OCI-LY3 (cell line): ENCODE measurements around the gene SAMD10.

ENCODE experiments used
- H2AFZ ChIP-seq: fragments of 200-600, 300-600 bp; shearing (Covaris generic); 2 replicates; pipeline ENCODE4 v1.6.0; 2014; ENCODE audit warnings: antibody characterized with exemption, low read depth, low read length
- H3K27ac ChIP-seq: fragments of 200-600, 300-600 bp; sonication (generic); 2 replicates; pipeline ENCODE4 v1.5.1; 2014; ENCODE audit warnings: mild to moderate bottlenecking, low read length, moderate library complexity, mixed read lengths
- H3K27me3 ChIP-seq: fragments of 200-600, 300-600 bp; sonication (generic); 2 replicates; pipeline ENCODE4 v1.6.1; 2014; ENCODE audit warnings: low read depth, low read length, mixed read lengths
- H3K36me3 ChIP-seq: fragments of 200-600, 300-600 bp; sonication (generic); replicated peaks from 2 replicates; pipeline ENCODE3; 2014; ENCODE audit warnings: low read depth, low read length, mixed read lengths
- H3K4me1 ChIP-seq: fragments of 300-600, 200-600 bp; sonication (generic); 2 replicates; pipeline ENCODE4 v1.6.1; 2014; ENCODE audit warnings: low read length, mixed read lengths
- H3K4me2 ChIP-seq: fragments of 200-600, 300-600 bp; sonication (generic); 2 replicates; pipeline ENCODE4 v1.6.1; 2014; ENCODE audit warnings: low read length, mixed read lengths
- H3K4me3 ChIP-seq: fragments of 300-600, 200-600 bp; sonication (generic); 2 replicates; pipeline ENCODE4 v1.5.1; 2014; ENCODE audit warnings: antibody characterized with exemption, mild to moderate bottlenecking, low read length, moderate library complexity
- H3K79me2 ChIP-seq: fragments of 300-600, 200-600 bp; shearing (Covaris generic); 2 replicates; pipeline ENCODE4 v1.6.1; 2014; ENCODE audit warnings: mild to moderate bottlenecking, low read length, mixed read lengths
- H3K9ac ChIP-seq: fragments of 300-600, 200-600 bp; shearing (Covaris generic); 2 replicates; pipeline ENCODE4 v1.6.0; 2014; ENCODE audit warnings: mild to moderate bottlenecking, low read length, moderate library complexity
- H3K9me3 ChIP-seq: fragments of 200-600, 300-600 bp; shearing (Covaris generic); 2 replicates; pipeline ENCODE4 v1.6.1; 2014; ENCODE audit warnings: low read length, mixed read lengths; ENCODE audit not compliant: insufficient read depth
- H4K20me1 ChIP-seq: fragments of 200-600, 300-600 bp; sonication (generic); 2 replicates; pipeline ENCODE4 v1.6.1; 2016; ENCODE audit warnings: low read length, mixed read lengths; ENCODE audit not compliant: insufficient read depth
- CTCF ChIP-seq: fragments of 200-600, 300-600 bp; sonication (generic); IDR thresholded peaks from 2 replicates; pipeline ENCODE4 v1.5.1; 2014; ENCODE audit warnings: antibody characterized with exemption, low read length, low read depth
- EZH2phosphoT487 ChIP-seq: fragments of 200-600 bp; shearing (Covaris generic); IDR thresholded peaks from 2 replicates; pipeline ENCODE4 v1.6.1; 2018; ENCODE audit warnings: antibody characterized with exemption, mixed run types, low read depth

SAMD10 gene

GRCh38 chr20:63959699-63960075, 19.8 kb downstream of the SAMD10 start:
- H3K79me2 ChIP-seq = peaks cover 15% of the 10 kb centered on the region
- H3K9ac ChIP-seq = no peak overlapping the region
- no peaks in the 10 kb centered on the region for H3K9me3 ChIP-seq

GRCh38 chr20:63958964-63959698, 20.3 kb downstream of the SAMD10 start:
- no peak for TF ChIP-seq CTCF
- TF ChIP-seq EZH2phosphoT487 = no peak
- Histone ChIP-seq H2AFZ (no peak overlapping the region), H3K36me3 (peaks cover 15% of the 10 kb centered on the region), H3K27ac (no peak overlapping the region), H3K79me2 (peaks cover 20% of the 10 kb centered on the region), H3K9me3 (no peaks in the 10 kb centered on the region), H3K4me1 (peaks cover 17% of the 10 kb centered on the region), H3K27me3 (no peaks in the 10 kb centered on the region), H3K4me3 (no peak overlapping the region), H4K20me1 (peaks cover 7% of the 10 kb centered on the region), H3K9ac (no peak overlapping the region), H3K4me2 (no peak overlapping the region)

More at GRCh38 chr20:63959699-63960075, 19.8 kb downstream of the SAMD10 start:
- peaks cover 1% of the 10 kb centered on the region for H4K20me1 ChIP-seq
- H3K4me2 ChIP-seq = no peak overlapping the region
- H2AFZ ChIP-seq = no peak overlapping the region
- peaks cover 12% of the 10 kb centered on the region for H3K36me3 ChIP-seq
- H3K27me3 ChIP-seq = no peaks in the 10 kb centered on the region
- TF ChIP-seq CTCF (no peak), EZH2phosphoT487 (no peak)
- no peak overlapping the region for H3K27ac ChIP-seq
- peaks cover 15% of the 10 kb centered on the region for H3K4me1 ChIP-seq
- no peak overlapping the region for H3K4me3 ChIP-seq

GRCh38 chr20:63958471-63958870, 21.0 kb downstream of the SAMD10 start:
- no peak overlapping the region for H3K27ac ChIP-seq
- H3K4me2 ChIP-seq = no peak overlapping the region
- H3K9ac ChIP-seq = no peak overlapping the region

More at GRCh38 chr20:63958471-63958870, 21.0 kb downstream of the SAMD10 start:
- TF ChIP-seq EZH2phosphoT487 (no peak), CTCF (no peak)
- H4K20me1 ChIP-seq = peaks cover 14% of the 10 kb centered on the region
- no peak overlapping the region for H2AFZ ChIP-seq
- H3K4me3 ChIP-seq = no peak overlapping the region
- H3K27me3 ChIP-seq = no peaks in the 10 kb centered on the region
- peaks cover 17% of the 10 kb centered on the region for H3K4me1 ChIP-seq
- H3K36me3 ChIP-seq = peaks cover 15% of the 10 kb centered on the region
- H3K9me3 ChIP-seq = no peaks in the 10 kb centered on the region
- peaks cover 27% of the 10 kb centered on the region for H3K79me2 ChIP-seq
